ENCODE measurements around the gene ATP9A.

GRCh38 chr20:51574248-51575033 lies 193.7 kb downstream of the ATP9A start:
- TF ChIP-seq CTCF (conservative IDR thresholded peaks at IDR 0.05 in 1 of 2, IDR thresholded peaks at IDR 0.05 in 1 of 2; ENCODE audit: extremely low read depth in 1 of 2, insufficient read depth in 1 of 2, low read depth in 1 of 2, low read length in 2 of 2) (no peak), EZH2 (IDR thresholded peaks at IDR 0.05; ENCODE audit: borderline replicate concordance, low read length) (no peak)

Data from mammary epithelial cell (primary cell).